ENCODE data around the gene LRRC74B. TPM values are rescaled to one million over a fixed set of nuclear protein-coding genes. Genes with fewer than 3 reads are reported as not detected.

Gene LRRC74B
- total RNA-seq, 4 donors from 2014 or later: not detected

GRCh38 chr22:21029486-21030025, 16.2 kb upstream of the LRRC74B start:
- peaks cover 0 to 10% of the 10 kb centered on the region in 2 donors for H3K27me3 ChIP-seq
- no peaks in the 10 kb centered on the region for H3K9me3 ChIP-seq
- TF ChIP-seq POLR2A (IDR thresholded peaks at IDR 0.05): no peak
- TF ChIP-seq, protein P1, sequence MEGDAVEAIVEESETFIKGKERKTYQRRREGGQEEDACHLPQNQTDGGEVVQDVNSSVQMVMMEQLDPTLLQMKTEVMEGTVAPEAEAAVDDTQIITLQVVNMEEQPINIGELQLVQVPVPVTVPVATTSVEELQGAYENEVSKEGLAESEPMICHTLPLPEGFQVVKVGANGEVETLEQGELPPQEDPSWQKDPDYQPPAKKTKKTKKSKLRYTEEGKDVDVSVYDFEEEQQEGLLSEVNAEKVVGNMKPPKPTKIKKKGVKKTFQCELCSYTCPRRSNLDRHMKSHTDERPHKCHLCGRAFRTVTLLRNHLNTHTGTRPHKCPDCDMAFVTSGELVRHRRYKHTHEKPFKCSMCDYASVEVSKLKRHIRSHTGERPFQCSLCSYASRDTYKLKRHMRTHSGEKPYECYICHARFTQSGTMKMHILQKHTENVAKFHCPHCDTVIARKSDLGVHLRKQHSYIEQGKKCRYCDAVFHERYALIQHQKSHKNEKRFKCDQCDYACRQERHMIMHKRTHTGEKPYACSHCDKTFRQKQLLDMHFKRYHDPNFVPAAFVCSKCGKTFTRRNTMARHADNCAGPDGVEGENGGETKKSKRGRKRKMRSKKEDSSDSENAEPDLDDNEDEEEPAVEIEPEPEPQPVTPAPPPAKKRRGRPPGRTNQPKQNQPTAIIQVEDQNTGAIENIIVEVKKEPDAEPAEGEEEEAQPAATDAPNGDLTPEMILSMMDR (IDR thresholded peaks at IDR 0.05): no peak
- DNase-seq: no peak
- H3K4me3 ChIP-seq: no peak overlapping the region
- no peak overlapping the region for H3K27ac ChIP-seq
- no peaks in the 10 kb centered on the region for H3K36me3 ChIP-seq
- H3K4me1 ChIP-seq: peaks cover 0 to 14% (median 3%) of the 10 kb centered on the region in 4 donors

GRCh38 chr22:21030032-21030431, 15.7 kb upstream of the LRRC74B start:
- no peak overlapping the region for H3K4me3 ChIP-seq
- H3K27me3 ChIP-seq: peaks cover 0 to 10% of the 10 kb centered on the region in 2 donors
- TF ChIP-seq, protein P1 (IDR thresholded peaks at IDR 0.05): no peak
- no peak for TF ChIP-seq POLR2A (IDR thresholded peaks at IDR 0.05)

GRCh38 chr22:21030621-21031544, 14.9 kb upstream of the LRRC74B start:
- H3K27me3 ChIP-seq: peaks cover 0 to 10% of the 10 kb centered on the region in 2 donors

More at GRCh38 chr22:21030032-21030431, 15.7 kb upstream of the LRRC74B start:
- H3K36me3 ChIP-seq: no peaks in the 10 kb centered on the region
- no peaks in the 10 kb centered on the region for H3K9me3 ChIP-seq
- no peak for DNase-seq
- H3K27ac ChIP-seq: no peak overlapping the region
- peaks cover 0 to 14% (median 3%) of the 10 kb centered on the region in 4 donors for H3K4me1 ChIP-seq

DNA sequence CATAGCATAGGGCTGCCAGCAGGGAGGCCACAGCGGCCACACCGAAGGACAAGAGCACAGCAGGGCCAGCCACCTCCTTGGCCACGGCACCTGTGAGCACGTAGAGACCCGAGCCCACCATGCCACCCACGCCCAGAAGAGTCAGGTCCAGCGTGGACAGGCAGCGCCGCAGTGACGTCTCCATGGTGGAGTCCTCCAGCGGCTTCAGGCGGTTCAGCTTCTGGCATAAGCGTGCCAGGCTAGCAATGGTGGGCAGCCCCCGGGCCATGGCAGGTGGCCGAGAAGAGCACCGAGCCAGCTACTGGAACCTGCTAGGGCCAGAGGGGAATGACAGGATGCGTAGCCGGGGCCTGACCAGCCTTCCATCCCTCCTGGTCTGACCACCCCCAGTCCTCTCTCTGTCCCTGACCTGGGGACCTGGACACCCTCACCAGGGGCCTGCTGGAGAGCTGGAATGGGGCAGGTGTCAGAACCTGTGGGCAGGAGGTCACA, 14.2 kb upstream of the LRRC74B start:
- H3K9me3 ChIP-seq: no peaks in the 10 kb centered on the region
- TF ChIP-seq POLR2A (IDR thresholded peaks at IDR 0.05): no peak
- TF ChIP-seq, protein P1 (IDR thresholded peaks at IDR 0.05): no peak
- no peak overlapping the region for H3K27ac ChIP-seq
- H3K36me3 ChIP-seq: no peaks in the 10 kb centered on the region
- no peak for DNase-seq
- H3K4me3 ChIP-seq: peak overlapping the region in 2 of 4 donors; percentile 47 to 49
- peaks cover 0 to 14% (median 3%) of the 10 kb centered on the region in 4 donors for H3K4me1 ChIP-seq
- H3K27me3 ChIP-seq: peaks cover 0 to 10% of the 10 kb centered on the region in 2 donors

More at GRCh38 chr22:21030621-21031544, 14.9 kb upstream of the LRRC74B start:
- TF ChIP-seq, protein P1 (IDR thresholded peaks at IDR 0.05): no peak
- TF ChIP-seq POLR2A (IDR thresholded peaks at IDR 0.05): no peak
- DNase-seq: no peak
- Histone ChIP-seq H3K27ac (no peak overlapping the region), H3K36me3 (no peaks in the 10 kb centered on the region), H3K4me1 (peaks cover 0 to 14% (median 3%) of the 10 kb centered on the region in 4 donors), H3K4me3 (no peak overlapping the region), H3K9me3 (no peaks in the 10 kb centered on the region)

- peaks cover 0 to 10% of the 10 kb centered on the region in 2 donors for H3K27me3 ChIP-seq
- H3K4me3 ChIP-seq: peak within 1 kb of the TSS in 3 of 4 donors; percentile 17 to 49 (median 47)
- H3K27ac ChIP-seq: no peak within 1 kb of the TSS
- TF ChIP-seq POLR2A (IDR thresholded peaks at IDR 0.05): no peak
- TF ChIP-seq, protein P1 (IDR thresholded peaks at IDR 0.05): no peak
- H3K36me3 ChIP-seq: no peaks in the 10 kb centered on the region
- no peaks in the 10 kb centered on the region for H3K9me3 ChIP-seq
- no peak for DNase-seq
- H3K4me1 ChIP-seq: peaks cover 0 to 14% (median 3%) of the 10 kb centered on the region in 4 donors
These were observed 13.5 kb upstream of the LRRC74B start, which contains the start of gene SLC7A4 for GRCh38 chr22:21032037-21032867. SLC7A4 (minus strand) TSS chr22:21032561; CDS start chr22:21031812, 749 bp downstream.
